Lower leg skin (tissue), 3 donors: ENCODE measurements around the gene CAND1.

Experiments
- CTCF ChIP-seq, 3 donors: fragments of 450-650 bp; IDR thresholded peaks; one replicate each; pipeline ENCODE4 v1.5.1; 2016; ENCODE audit warnings: antibody characterized with exemption in 3 of 3, mild to moderate bottlenecking in 3 of 3, moderate library complexity in 2 of 3
- POLR2A ChIP-seq, 2 donors: fragments of 450-650 bp; IDR thresholded peaks; one replicate each; pipeline ENCODE4 v1.6.1; 2016 to 2017; ENCODE audit warnings: antibody characterized with exemption in 2 of 2, mild to moderate bottlenecking in 1 of 2, moderate library complexity in 1 of 2

GRCh38 chr12:67322580-67322979 lies 53.4 kb downstream of the CAND1 start:
- TF ChIP-seq POLR2A (IDR thresholded peaks at IDR 0.05), result no peak
- TF ChIP-seq CTCF (IDR thresholded peaks at IDR 0.05), result no peak
